ENCODE data around the gene TGFB2.

DNA sequence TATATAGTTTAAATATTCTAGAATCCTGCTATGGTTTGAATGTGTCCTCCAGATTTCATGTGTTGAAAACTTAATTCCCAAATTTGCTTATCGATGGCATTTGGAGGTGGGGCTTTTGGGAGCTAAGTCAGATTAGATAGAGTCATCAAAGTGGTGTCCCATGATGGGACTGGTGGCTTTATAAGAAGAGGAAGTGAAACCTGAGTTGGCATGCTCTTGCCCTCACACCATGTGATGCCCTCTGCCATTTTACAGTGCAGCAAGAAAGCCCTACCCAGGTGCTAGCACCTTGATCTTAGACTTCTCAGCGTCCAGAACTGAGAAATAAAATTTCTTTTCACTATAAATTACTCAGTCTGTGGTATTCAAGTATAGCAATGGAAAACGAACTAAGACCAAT lies 111.3 kb downstream of the TGFB2 start:
- TF ChIP-seq, protein P1, sequence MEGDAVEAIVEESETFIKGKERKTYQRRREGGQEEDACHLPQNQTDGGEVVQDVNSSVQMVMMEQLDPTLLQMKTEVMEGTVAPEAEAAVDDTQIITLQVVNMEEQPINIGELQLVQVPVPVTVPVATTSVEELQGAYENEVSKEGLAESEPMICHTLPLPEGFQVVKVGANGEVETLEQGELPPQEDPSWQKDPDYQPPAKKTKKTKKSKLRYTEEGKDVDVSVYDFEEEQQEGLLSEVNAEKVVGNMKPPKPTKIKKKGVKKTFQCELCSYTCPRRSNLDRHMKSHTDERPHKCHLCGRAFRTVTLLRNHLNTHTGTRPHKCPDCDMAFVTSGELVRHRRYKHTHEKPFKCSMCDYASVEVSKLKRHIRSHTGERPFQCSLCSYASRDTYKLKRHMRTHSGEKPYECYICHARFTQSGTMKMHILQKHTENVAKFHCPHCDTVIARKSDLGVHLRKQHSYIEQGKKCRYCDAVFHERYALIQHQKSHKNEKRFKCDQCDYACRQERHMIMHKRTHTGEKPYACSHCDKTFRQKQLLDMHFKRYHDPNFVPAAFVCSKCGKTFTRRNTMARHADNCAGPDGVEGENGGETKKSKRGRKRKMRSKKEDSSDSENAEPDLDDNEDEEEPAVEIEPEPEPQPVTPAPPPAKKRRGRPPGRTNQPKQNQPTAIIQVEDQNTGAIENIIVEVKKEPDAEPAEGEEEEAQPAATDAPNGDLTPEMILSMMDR (conservative IDR thresholded peaks at IDR 0.05 in 1 of 2, IDR thresholded peaks at IDR 0.05 in 1 of 2; ENCODE audit: extremely low read depth in 1 of 2, insufficient read depth in 1 of 2, low read depth in 1 of 2, low read length in 2 of 2), result no peak
- TF ChIP-seq EZH2 (IDR thresholded peaks at IDR 0.05; ENCODE audit: borderline replicate concordance, low read length), result no peak

Data from mammary epithelial cell (primary cell).